ENCODE data around the gene CRACDL.

CRACDL gene

GRCh38 chr2:98816281-98816680 lies 119.7 kb downstream of the CRACDL start:
- Histone ChIP-seq H4K8ac (ENCODE audit: low read depth, low read length) (no peak overlapping the region), H3K4me1 (ENCODE audit: control insufficient read depth in 2 of 2, insufficient read depth in 1 of 2, low read depth in 1 of 2, low read length in 2 of 2) (no peaks in the 10 kb centered on the region), H3K9ac (ENCODE audit: low read depth, low read length, poor library complexity) (no peak overlapping the region), H3K27me3 (ENCODE audit: control insufficient read depth in 3 of 3, insufficient read depth in 3 of 3, low read depth in 1 of 3, low read length in 3 of 3) (peaks cover 0 to 7% (median 0%) of the 10 kb centered on the region in 3 experiments), H2BK120ac (ENCODE audit: low read depth, low read length) (no peak overlapping the region), H3K4me3 (ENCODE audit: low read length in 2 of 2) (no peak overlapping the region), H3K27ac (replicated peaks; ENCODE audit: low read length) (no peak overlapping the region), H3K18ac (ENCODE audit: low read length) (no peak overlapping the region), H2AK5ac (ENCODE audit: low read depth, low read length) (no peak overlapping the region), H2BK5ac (ENCODE audit: low read length) (no peak overlapping the region), H4K91ac (ENCODE audit: low read depth, low read length, poor library complexity) (no peak overlapping the region), H3K79me1 (ENCODE audit: low read depth, low read length) (no peaks in the 10 kb centered on the region), H3K23ac (ENCODE audit: low read depth, low read length, poor library complexity) (no peak overlapping the region), H2BK12ac (ENCODE audit: low read length) (no peak overlapping the region), H3K4ac (ENCODE audit: low read length) (no peak overlapping the region), H2AFZ (ENCODE audit: low read length) (no peak overlapping the region), H3K4me2 (ENCODE audit: insufficient read depth, low read length, poor library complexity, severe bottlenecking) (no peak overlapping the region), H2BK15ac (ENCODE audit: low read length) (no peak overlapping the region), H3K9me3 (replicated peaks in 1 of 2; ENCODE audit: control insufficient read depth in 2 of 2, insufficient read depth in 1 of 2, low read depth in 1 of 2, low read length in 2 of 2) (no peaks in the 10 kb centered on the region), H3K36me3 (replicated peaks in 1 of 2; ENCODE audit: control insufficient read depth in 2 of 2, insufficient read depth in 2 of 2, low read length in 2 of 2) (no peaks in the 10 kb centered on the region), H3K14ac (ENCODE audit: low read length) (no peak overlapping the region)
- no peak for DNase-seq (ENCODE audit: low spot score)
- WGBS, 2 donors (ENCODE audit: extremely low coverage in 2 of 2, insufficient read length in 2 of 2, insufficient replicate concordance in 1 of 2), result no CpG with 5 or more reads among the region's 3 CpGs

- DNase-seq (ENCODE audit: low spot score), result no peak
- Histone ChIP-seq H3K4ac (ENCODE audit: low read length) (no peak overlapping the region), H2BK12ac (ENCODE audit: low read length) (no peak overlapping the region), H3K36me3 (replicated peaks in 1 of 2; ENCODE audit: control insufficient read depth in 2 of 2, insufficient read depth in 2 of 2, low read length in 2 of 2) (no peaks in the 10 kb centered on the region), H2BK5ac (ENCODE audit: low read length) (no peak overlapping the region), H3K23ac (ENCODE audit: low read depth, low read length, poor library complexity) (no peak overlapping the region), H2AK5ac (ENCODE audit: low read depth, low read length) (no peak overlapping the region), H3K14ac (ENCODE audit: low read length) (no peak overlapping the region), H3K9me3 (replicated peaks in 1 of 2; ENCODE audit: control insufficient read depth in 2 of 2, insufficient read depth in 1 of 2, low read depth in 1 of 2, low read length in 2 of 2) (no peaks in the 10 kb centered on the region), H2AFZ (ENCODE audit: low read length) (no peak overlapping the region), H3K9ac (ENCODE audit: low read depth, low read length, poor library complexity) (no peak overlapping the region), H4K91ac (ENCODE audit: low read depth, low read length, poor library complexity) (no peak overlapping the region), H2BK15ac (ENCODE audit: low read length) (no peak overlapping the region), H3K18ac (ENCODE audit: low read length) (no peak overlapping the region), H3K79me1 (ENCODE audit: low read depth, low read length) (no peaks in the 10 kb centered on the region), H3K4me3 (ENCODE audit: low read length in 2 of 2) (no peak overlapping the region), H3K4me2 (ENCODE audit: insufficient read depth, low read length, poor library complexity, severe bottlenecking) (no peak overlapping the region), H3K27ac (replicated peaks; ENCODE audit: low read length) (no peak overlapping the region), H3K4me1 (ENCODE audit: control insufficient read depth in 2 of 2, insufficient read depth in 1 of 2, low read depth in 1 of 2, low read length in 2 of 2) (no peaks in the 10 kb centered on the region), H3K27me3 (ENCODE audit: control insufficient read depth in 3 of 3, insufficient read depth in 3 of 3, low read depth in 1 of 3, low read length in 3 of 3) (peaks cover 0 to 2% (median 0%) of the 10 kb centered on the region in 3 experiments), H4K8ac (ENCODE audit: low read depth, low read length) (no peak overlapping the region), H2BK120ac (ENCODE audit: low read depth, low read length) (no peak overlapping the region)
- no CpG with 5 or more reads among the region's 2 CpGs for WGBS, 2 donors (ENCODE audit: extremely low coverage in 2 of 2, insufficient read length in 2 of 2, insufficient replicate concordance in 1 of 2)
Measured at GRCh38 chr2:98815795-98816194, 120.2 kb downstream of the CRACDL start.

- Histone ChIP-seq H3K9ac (ENCODE audit: low read depth, low read length, poor library complexity) (no peak overlapping the region), H3K4me1 (ENCODE audit: control insufficient read depth in 2 of 2, insufficient read depth in 1 of 2, low read depth in 1 of 2, low read length in 2 of 2) (no peaks in the 10 kb centered on the region), H3K9me3 (replicated peaks in 1 of 2; ENCODE audit: control insufficient read depth in 2 of 2, insufficient read depth in 1 of 2, low read depth in 1 of 2, low read length in 2 of 2) (no peaks in the 10 kb centered on the region), H2AK5ac (ENCODE audit: low read depth, low read length) (no peak overlapping the region), H3K18ac (ENCODE audit: low read length) (no peak overlapping the region), H3K4ac (ENCODE audit: low read length) (no peak overlapping the region), H4K8ac (ENCODE audit: low read depth, low read length) (no peak overlapping the region), H2BK12ac (ENCODE audit: low read length) (no peak overlapping the region), H2BK5ac (ENCODE audit: low read length) (no peak overlapping the region), H3K4me2 (ENCODE audit: insufficient read depth, low read length, poor library complexity, severe bottlenecking) (no peak overlapping the region), H2BK15ac (ENCODE audit: low read length) (no peak overlapping the region), H2AFZ (ENCODE audit: low read length) (no peak overlapping the region), H3K23ac (ENCODE audit: low read depth, low read length, poor library complexity) (no peak overlapping the region), H3K27ac (replicated peaks; ENCODE audit: low read length) (no peak overlapping the region), H2BK120ac (ENCODE audit: low read depth, low read length) (no peak overlapping the region), H3K79me1 (ENCODE audit: low read depth, low read length) (no peaks in the 10 kb centered on the region), H4K91ac (ENCODE audit: low read depth, low read length, poor library complexity) (no peak overlapping the region), H3K36me3 (replicated peaks in 1 of 2; ENCODE audit: control insufficient read depth in 2 of 2, insufficient read depth in 2 of 2, low read length in 2 of 2) (no peaks in the 10 kb centered on the region), H3K4me3 (ENCODE audit: low read length in 2 of 2) (no peak overlapping the region), H3K14ac (ENCODE audit: low read length) (no peak overlapping the region), H3K27me3 (ENCODE audit: control insufficient read depth in 3 of 3, insufficient read depth in 3 of 3, low read depth in 1 of 3, low read length in 3 of 3) (peaks cover 0 to 2% (median 0%) of the 10 kb centered on the region in 3 experiments)
- WGBS, 2 donors (ENCODE audit: extremely low coverage in 2 of 2, insufficient read length in 2 of 2, insufficient replicate concordance in 1 of 2), result no CpG with 5 or more reads among the region's 2 CpGs
- no peak for DNase-seq (ENCODE audit: low spot score)
Measured at GRCh38 chr2:98811766-98812165, 124.3 kb downstream of the CRACDL start.

- Histone ChIP-seq H3K14ac (ENCODE audit: low read length) (no peak overlapping the region), H2BK120ac (ENCODE audit: low read depth, low read length) (no peak overlapping the region), H3K9ac (ENCODE audit: low read depth, low read length, poor library complexity) (no peak overlapping the region), H2AFZ (ENCODE audit: low read length) (no peak overlapping the region), H3K79me1 (ENCODE audit: low read depth, low read length) (no peaks in the 10 kb centered on the region), H4K8ac (ENCODE audit: low read depth, low read length) (no peak overlapping the region), H3K4me3 (ENCODE audit: low read length in 2 of 2) (no peak overlapping the region), H2AK5ac (ENCODE audit: low read depth, low read length) (no peak overlapping the region), H2BK15ac (ENCODE audit: low read length) (no peak overlapping the region), H3K4me1 (ENCODE audit: control insufficient read depth in 2 of 2, insufficient read depth in 1 of 2, low read depth in 1 of 2, low read length in 2 of 2) (peaks cover 0 to under 1% of the 10 kb centered on the region in 2 donors), H4K91ac (ENCODE audit: low read depth, low read length, poor library complexity) (no peak overlapping the region), H3K4ac (ENCODE audit: low read length) (no peak overlapping the region), H3K36me3 (replicated peaks in 1 of 2; ENCODE audit: control insufficient read depth in 2 of 2, insufficient read depth in 2 of 2, low read length in 2 of 2) (no peaks in the 10 kb centered on the region), H2BK5ac (ENCODE audit: low read length) (no peak overlapping the region), H2BK12ac (ENCODE audit: low read length) (no peak overlapping the region), H3K9me3 (replicated peaks in 1 of 2; ENCODE audit: control insufficient read depth in 2 of 2, insufficient read depth in 1 of 2, low read depth in 1 of 2, low read length in 2 of 2) (no peaks in the 10 kb centered on the region), H3K18ac (ENCODE audit: low read length) (no peak overlapping the region), H3K27me3 (ENCODE audit: control insufficient read depth in 3 of 3, insufficient read depth in 3 of 3, low read depth in 1 of 3, low read length in 3 of 3) (peaks cover 0 to 2% (median 0%) of the 10 kb centered on the region in 3 experiments), H3K27ac (replicated peaks; ENCODE audit: low read length) (no peak overlapping the region), H3K4me2 (ENCODE audit: insufficient read depth, low read length, poor library complexity, severe bottlenecking) (no peak overlapping the region), H3K23ac (ENCODE audit: low read depth, low read length, poor library complexity) (no peak overlapping the region)
- no CpG with 5 or more reads among the region's 3 CpGs for WGBS, 2 donors (ENCODE audit: extremely low coverage in 2 of 2, insufficient read length in 2 of 2, insufficient replicate concordance in 1 of 2)
- DNase-seq (ENCODE audit: low spot score), result no peak
Measured at GRCh38 chr2:98810588-98810928, 125.5 kb downstream of the CRACDL start.

Data from neuronal stem cell (in vitro differentiated cells).